Subcutaneous abdominal adipose tissue (tissue), 5 donors: ENCODE measurements around the gene C1QTNF9.

ENCODE experiments used
- H3K27ac ChIP-seq: one replicate; pipeline ENCODE4 v1.7.0; 2013; ENCODE audit warnings: low read depth, mild to moderate bottlenecking, inconsistent platforms, low read length, moderate library complexity
- H3K27me3 ChIP-seq, 5 donors: one replicate each; pipeline ENCODE4 v1.7.0; 2013; ENCODE audit warnings: low read length in 5 of 5, inconsistent platforms in 1 of 5; ENCODE audit not compliant: control insufficient read depth in 5 of 5, insufficient read depth in 4 of 5
- H3K36me3 ChIP-seq, 5 donors: one replicate each; pipeline ENCODE4 v1.7.0; 2013; ENCODE audit warnings: low read length in 5 of 5; ENCODE audit not compliant: control insufficient read depth in 5 of 5, insufficient read depth in 5 of 5
- H3K4me1 ChIP-seq, 5 donors: one replicate each; pipeline ENCODE4 v1.7.0; 2013; ENCODE audit warnings: low read length in 5 of 5, mild to moderate bottlenecking in 3 of 5, moderate library complexity in 1 of 5; ENCODE audit not compliant: control insufficient read depth in 5 of 5, insufficient read depth in 5 of 5
- H3K4me3 ChIP-seq, 5 donors: one replicate each; pipeline ENCODE4 v1.7.0; 2013; ENCODE audit warnings: low read length in 5 of 5, low read depth in 1 of 5
- H3K9ac ChIP-seq, 5 donors: one replicate each; pipeline ENCODE4 v1.7.0; 2013; ENCODE audit warnings: low read length in 5 of 5, mild to moderate bottlenecking in 4 of 5, moderate library complexity in 3 of 5
- H3K9me3 ChIP-seq, 5 donors: one replicate each; pipeline ENCODE4 v1.7.0; 2013; ENCODE audit warnings: low read length in 5 of 5; ENCODE audit not compliant: control insufficient read depth in 5 of 5
- donor health status: healthy.
- donor health status: healthy.
- donor health status: healthy.
- donor health status: healthy.
- donor health status: healthy.

Gene C1QTNF9

DNA sequence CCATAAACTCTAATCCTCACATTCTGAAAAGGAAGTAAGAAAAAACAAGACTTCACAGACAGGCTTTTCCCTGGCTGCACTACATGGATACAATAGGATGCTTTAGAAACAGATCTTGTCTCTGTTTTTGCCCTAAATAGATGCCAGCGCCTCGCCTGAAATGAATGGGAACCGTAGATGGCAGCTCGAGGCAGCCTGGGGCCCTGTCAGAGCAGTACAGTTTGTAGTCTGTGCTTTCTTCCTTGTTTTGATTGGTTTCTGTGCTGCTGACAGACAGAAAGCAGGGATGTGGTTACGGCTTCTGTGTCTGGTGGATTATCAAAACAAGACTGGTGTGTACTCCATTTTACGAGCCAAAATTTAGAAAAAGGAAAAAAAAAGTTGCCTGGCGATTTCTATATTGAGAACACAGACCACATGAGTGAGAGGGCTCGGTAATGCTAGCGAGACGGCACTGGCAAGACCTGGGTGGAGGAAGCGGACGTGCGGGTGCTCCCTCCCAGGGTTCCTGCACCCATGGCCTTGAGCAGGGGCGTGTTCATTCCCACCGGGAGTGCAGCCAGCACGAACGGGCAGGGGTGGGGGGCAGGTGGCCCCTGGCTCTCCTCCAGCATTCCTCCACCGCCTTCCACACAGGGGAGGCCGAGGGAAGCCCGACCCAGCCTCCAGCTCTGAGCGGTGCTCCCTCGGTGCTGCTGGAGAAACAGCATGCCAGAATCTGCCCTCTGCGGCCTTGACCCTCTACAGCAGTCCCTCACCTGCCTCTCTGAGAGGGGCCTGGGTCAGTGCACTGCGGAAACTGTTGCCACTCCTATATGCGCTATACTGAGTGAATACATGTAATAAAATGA is 37.6 kb upstream of the C1QTNF9 start:
- H3K27ac ChIP-seq = peak overlapping the region; percentile 52
- no peaks in the 10 kb centered on the region for H3K9me3 ChIP-seq
- H3K4me3 ChIP-seq = peak overlapping the region; percentile 43 to 62 (median 61)
- H3K9ac ChIP-seq = peak overlapping the region; percentile 43 to 71 (median 63)
- H3K27me3 ChIP-seq = no peaks in the 10 kb centered on the region
- no peaks in the 10 kb centered on the region for H3K36me3 ChIP-seq
- peaks cover 0 to 57% (median 25%) of the 10 kb centered on the region in 5 donors for H3K4me1 ChIP-seq

DNA sequence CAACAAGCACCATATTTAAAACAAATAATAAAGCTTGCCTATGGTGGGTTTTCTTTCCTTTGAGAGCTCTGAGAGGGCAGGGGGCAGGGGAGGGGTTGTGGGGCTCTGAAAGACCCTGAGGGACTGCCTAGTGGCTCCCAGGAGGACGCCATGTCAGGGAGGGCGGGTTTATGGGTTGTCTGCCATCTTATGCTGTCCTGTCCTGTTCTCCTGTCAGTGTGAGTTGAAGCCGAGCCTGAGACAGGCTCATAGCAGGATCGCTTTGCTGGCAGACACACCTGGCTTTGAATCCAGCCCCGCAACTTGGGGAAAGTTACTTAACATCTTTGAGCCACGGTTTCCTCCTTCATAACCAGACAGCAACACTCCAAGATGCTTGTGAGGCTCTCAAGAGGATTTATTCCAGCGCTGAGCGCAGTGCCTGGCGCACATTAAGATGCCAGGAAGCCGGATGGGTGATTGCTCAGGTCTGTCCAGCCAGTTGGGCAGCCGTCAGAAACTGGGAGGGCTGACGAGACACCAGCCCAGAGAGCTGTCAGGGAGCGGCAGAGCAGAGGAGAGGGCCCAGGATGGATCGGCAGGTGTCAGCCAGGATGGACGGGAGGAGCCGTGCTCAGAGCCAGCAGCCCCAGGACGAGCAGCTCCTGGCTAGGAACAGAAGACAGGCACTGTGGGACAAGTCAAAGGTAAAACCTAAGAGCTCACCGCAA is 36.8 kb upstream of the C1QTNF9 start:
- Histone ChIP-seq H3K9me3 (no peaks in the 10 kb centered on the region), H3K36me3 (no peaks in the 10 kb centered on the region), H3K9ac (peak overlapping the region in 2 of 5 donors; percentile 63 to 66), H3K4me1 (peaks cover 0 to 50% (median 25%) of the 10 kb centered on the region in 5 donors), H3K27ac (peak overlapping the region; percentile 52), H3K4me3 (peak overlapping the region in 4 of 5 donors; percentile 52 to 62 (median 61)), H3K27me3 (no peaks in the 10 kb centered on the region)

- no peaks in the 10 kb centered on the region for H3K9me3 ChIP-seq
- no peaks in the 10 kb centered on the region for H3K27me3 ChIP-seq
- H3K9ac ChIP-seq = no peak overlapping the region
- H3K36me3 ChIP-seq = no peaks in the 10 kb centered on the region
- H3K4me1 ChIP-seq = peaks cover 0 to 45% (median 25%) of the 10 kb centered on the region in 5 donors
- no peak overlapping the region for H3K27ac ChIP-seq
- no peak overlapping the region for H3K4me3 ChIP-seq
Observed at GRCh38 chr13:24273926-24274325, 35.5 kb upstream of the C1QTNF9 start.

DNA sequence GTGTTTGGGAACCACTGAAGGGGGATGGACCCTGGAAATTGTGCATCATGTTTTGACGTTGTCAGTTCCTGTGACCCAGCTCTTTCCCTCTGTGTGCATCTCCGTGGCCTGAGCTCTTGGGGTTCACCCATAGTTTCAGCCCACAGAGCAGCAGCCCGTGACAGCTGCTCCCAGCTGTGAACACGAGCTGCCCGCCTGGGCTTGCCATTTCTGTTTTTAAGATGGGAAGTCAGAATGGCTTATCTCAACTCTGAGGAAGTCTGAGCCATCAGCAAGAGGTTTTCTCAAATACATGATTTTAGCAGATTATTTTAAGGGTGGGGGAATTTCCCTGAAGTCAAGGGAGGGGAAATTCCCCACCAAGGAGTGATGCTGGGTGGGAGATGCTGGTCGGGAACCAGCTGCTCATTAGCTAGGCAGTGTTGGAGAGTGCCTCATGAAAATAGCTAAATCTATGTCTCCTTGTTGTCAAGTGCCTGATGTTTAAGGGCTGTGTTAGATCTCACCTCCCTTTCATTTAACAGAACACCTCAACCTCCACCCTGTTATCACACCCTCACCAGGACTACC is 34.8 kb upstream of the C1QTNF9 start:
- H3K9me3 ChIP-seq = no peaks in the 10 kb centered on the region
- H3K9ac ChIP-seq = no peak overlapping the region
- H3K36me3 ChIP-seq = no peaks in the 10 kb centered on the region
- no peak overlapping the region for H3K27ac ChIP-seq
- H3K4me1 ChIP-seq = peaks cover 0 to 45% (median 25%) of the 10 kb centered on the region in 5 donors
- no peaks in the 10 kb centered on the region for H3K27me3 ChIP-seq
- no peak overlapping the region for H3K4me3 ChIP-seq

- Histone ChIP-seq H3K27ac (no peak overlapping the region), H3K36me3 (no peaks in the 10 kb centered on the region)
Observed at GRCh38 chr13:24275041-24275440, 34.3 kb upstream of the C1QTNF9 start.

DNA sequence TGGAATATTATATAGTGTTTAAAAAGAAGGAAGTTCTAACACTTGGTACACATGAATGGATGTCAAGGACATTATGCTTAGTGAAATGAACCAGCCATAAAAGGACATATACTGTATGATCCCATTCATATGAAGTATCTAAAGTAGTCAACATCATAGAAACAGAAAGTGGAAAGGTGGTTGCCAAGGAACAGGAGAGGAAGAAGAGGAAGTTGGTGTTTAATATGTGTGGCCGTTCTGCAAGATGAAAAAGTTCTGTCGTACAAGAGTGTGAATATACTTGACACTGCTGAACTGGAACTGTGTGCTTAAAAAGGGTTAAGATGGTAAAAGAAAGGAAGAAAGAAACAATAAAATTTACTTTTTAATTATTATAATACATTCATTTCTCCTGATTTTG is 33.1 kb upstream of the C1QTNF9 start:
- no peaks in the 10 kb centered on the region for H3K27me3 ChIP-seq
- no peak overlapping the region for H3K9ac ChIP-seq
- H3K4me3 ChIP-seq = no peak overlapping the region
- H3K27ac ChIP-seq = no peak overlapping the region
- peaks cover 0 to 34% (median 13%) of the 10 kb centered on the region in 5 donors for H3K4me1 ChIP-seq
- no peaks in the 10 kb centered on the region for H3K9me3 ChIP-seq
- H3K36me3 ChIP-seq = no peaks in the 10 kb centered on the region

More at GRCh38 chr13:24275041-24275440, 34.3 kb upstream of the C1QTNF9 start:
- H3K9ac ChIP-seq = no peak overlapping the region
- H3K27me3 ChIP-seq = no peaks in the 10 kb centered on the region
- no peak overlapping the region for H3K4me3 ChIP-seq
- H3K4me1 ChIP-seq = peaks cover 0 to 45% (median 25%) of the 10 kb centered on the region in 5 donors
- H3K9me3 ChIP-seq = no peaks in the 10 kb centered on the region

- peaks cover 0 to 29% (median 8%) of the 10 kb centered on the region in 5 donors for H3K4me1 ChIP-seq
- H3K27me3 ChIP-seq = no peaks in the 10 kb centered on the region
- no peaks in the 10 kb centered on the region for H3K36me3 ChIP-seq
- no peak overlapping the region for H3K9ac ChIP-seq
- no peaks in the 10 kb centered on the region for H3K9me3 ChIP-seq
- H3K27ac ChIP-seq = no peak overlapping the region
- no peak overlapping the region for H3K4me3 ChIP-seq
Observed at GRCh38 chr13:24276861-24277260, 32.5 kb upstream of the C1QTNF9 start.

DNA sequence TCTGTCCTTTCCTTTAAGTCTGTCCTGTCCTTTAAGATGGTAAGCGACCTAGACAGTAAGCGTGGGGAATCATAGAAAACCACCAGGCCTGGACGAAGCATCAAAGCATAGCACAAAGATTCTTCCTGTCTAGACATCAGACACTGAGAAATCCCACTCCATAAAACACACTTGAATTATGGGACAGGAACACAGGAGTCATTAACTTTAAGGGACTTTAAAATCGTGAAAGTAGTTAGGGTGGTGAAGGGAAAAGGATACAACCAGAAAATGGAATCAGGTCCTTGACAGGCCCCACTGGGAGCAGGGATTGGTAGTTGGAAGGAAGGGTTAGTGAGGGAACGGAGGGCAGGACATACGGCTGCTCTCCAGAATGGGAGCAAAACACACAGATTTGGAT is 31.6 kb upstream of the C1QTNF9 start:
- Histone ChIP-seq H3K27ac (no peak overlapping the region), H3K4me1 (peaks cover 0 to 22% (median under 1%) of the 10 kb centered on the region in 5 donors), H3K9me3 (no peaks in the 10 kb centered on the region), H3K4me3 (no peak overlapping the region), H3K9ac (no peak overlapping the region), H3K36me3 (no peaks in the 10 kb centered on the region), H3K27me3 (no peaks in the 10 kb centered on the region)

DNA sequence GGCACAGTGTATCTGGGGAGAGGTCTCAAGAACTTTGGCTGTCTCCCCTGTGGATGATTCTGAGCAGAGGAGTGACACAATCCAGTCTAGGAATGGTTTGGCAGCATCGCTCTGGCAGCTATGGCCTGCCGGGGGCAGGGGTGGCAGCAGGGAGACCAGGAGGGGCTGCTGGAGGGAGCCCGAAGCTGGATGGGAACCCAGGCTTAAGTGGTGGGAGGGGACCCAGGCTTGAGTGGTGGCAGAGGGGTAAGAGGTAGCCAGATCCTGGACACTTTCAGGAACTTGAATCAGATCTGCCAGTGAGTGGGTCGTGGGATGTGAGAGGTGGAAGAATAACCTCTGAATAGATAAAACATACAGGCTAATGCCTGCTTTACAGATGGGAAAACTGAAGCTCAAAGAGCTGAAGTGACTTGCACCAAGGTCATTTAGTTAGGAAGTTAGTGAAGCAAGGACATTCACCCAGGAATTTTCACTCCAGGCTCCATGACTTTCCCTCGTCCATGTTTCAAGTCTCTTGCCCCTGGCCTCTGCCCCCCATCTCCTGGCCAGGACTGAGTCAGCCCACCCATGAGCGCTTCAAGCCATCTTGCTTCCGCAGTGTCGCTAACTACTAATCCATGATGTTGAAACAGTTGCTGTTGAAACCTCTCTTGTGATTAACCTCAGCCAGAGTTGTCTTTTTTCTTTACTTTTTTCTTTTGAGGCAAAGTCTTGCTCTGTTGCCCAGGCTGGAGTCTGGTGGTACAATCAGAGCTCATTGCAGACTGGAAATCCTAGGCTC is 29.9 kb upstream of the C1QTNF9 start:
- peaks cover 0 to 4% (median 0%) of the 10 kb centered on the region in 5 donors for H3K36me3 ChIP-seq
- H3K27ac ChIP-seq = no peak overlapping the region
- H3K4me1 ChIP-seq = peaks cover 0 to 13% (median 0%) of the 10 kb centered on the region in 5 donors
- H3K27me3 ChIP-seq = no peaks in the 10 kb centered on the region
- H3K9me3 ChIP-seq = no peaks in the 10 kb centered on the region
- no peak overlapping the region for H3K9ac ChIP-seq
- H3K4me3 ChIP-seq = no peak overlapping the region
